HG03565 (cell line): Measurements from ENCODE around the gene CWC27.
"Not testable (repeated sequence)": the region's sequence is repeated elsewhere in the genome, so short reads cannot be mapped to it uniquely, and the experiment has no call there.

ENCODE experiments used
- ATAC-seq: cut with Tn5 transposase; IDR thresholded peaks from one replicate; pipeline ENCODE4 v1.9.1; 2021; ENCODE audit warnings: mild to moderate bottlenecking, moderate library complexity; ENCODE audit not compliant: unreplicated experiment

CWC27 gene

DNA sequence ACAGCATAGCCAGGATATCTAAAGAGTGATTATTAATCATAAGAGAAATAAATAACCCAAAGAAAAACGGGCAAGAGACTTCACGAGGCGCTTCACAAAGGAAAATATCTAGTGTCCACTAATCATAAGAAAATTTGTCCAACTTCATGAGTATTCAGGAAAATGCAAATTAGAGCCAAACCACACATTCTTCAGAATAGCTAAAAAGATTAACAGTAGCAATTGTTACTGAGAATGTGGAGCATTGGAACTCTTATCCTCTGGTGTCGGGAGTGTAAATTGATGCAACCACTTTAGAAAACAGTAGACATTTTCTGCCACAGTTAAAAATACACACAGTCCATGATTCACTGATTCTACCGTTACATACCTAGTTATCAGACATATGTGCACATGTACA, 145.7 kb downstream of the CWC27 start:
- no peak for ATAC-seq

DNA sequence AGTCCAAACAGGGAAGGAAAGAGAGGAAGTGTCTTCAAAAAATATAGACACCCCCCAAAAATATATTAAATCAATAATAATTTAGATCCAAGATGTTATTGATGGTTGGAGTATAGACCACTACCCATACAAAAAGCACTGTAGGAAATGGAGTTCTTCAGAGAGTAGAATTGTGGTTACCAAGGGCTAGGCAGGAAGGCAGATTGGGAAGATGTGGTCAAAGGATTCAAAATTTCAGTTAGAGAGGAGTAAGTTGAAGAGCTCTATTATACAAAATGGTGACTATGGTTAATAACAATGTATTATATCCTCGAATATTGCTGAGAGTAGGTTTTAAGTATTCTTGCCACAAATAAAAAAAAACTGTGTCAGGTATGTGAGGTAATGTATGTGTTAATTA, 149.4 kb downstream of the CWC27 start:
- ATAC-seq, result no peak

DNA sequence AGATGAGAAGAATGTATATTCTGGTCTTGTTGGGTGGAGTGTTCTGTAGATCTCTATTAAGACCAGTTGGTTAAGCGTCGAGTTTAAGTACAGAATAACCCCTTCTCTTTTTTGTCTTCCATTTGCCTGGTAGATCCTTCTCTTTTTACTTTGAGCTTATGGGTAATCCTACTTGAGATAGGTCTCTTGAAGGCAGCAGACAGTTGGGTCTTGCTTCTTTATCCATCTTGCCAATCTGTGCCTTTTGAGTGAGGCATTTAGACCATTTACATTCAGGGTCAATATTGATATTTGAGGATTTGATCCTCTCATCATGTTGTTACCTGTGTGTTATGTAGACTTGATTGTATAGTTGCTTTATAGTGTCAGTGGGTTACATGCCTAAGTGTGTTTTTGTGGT, 152.7 kb downstream of the CWC27 start:
- ATAC-seq, result no peak

DNA sequence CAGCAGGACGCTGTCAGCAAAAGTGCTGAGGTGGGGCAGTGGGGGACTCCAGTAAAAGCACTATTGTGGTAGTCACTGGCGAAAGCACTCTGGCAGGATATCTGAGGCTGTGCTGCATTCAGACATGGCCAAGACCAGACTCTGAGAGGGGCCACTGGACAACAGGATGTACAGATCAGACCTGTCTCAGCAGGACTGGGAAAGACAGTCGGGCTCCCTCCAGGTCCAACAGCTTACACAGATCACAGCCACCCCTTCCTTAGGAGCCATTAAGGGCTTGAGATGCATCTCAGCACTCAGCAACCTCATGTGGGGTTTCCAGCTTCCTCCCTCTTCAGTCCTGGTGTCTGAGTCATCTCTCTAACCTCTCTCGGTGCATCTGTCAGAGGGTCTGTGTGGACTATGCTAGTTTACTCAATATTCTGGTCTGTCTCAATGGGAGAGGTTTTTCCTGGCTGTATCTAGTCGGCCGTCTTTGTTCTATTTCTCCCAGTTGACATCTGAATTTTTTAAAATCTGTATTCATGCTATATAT, 154.5 kb downstream of the CWC27 start:
- ATAC-seq, result no peak

- no peak for ATAC-seq
These were observed 156.4 kb downstream of the CWC27 start for GRCh38 chr5:64925123-64925522.

GRCh38 chr5:64929833-64930232, 161.1 kb downstream of the CWC27 start:
- ATAC-seq, result no peak

- ATAC-seq, result no peak
These were observed 162.1 kb downstream of the CWC27 start for GRCh38 chr5:64930672-64931318.

DNA sequence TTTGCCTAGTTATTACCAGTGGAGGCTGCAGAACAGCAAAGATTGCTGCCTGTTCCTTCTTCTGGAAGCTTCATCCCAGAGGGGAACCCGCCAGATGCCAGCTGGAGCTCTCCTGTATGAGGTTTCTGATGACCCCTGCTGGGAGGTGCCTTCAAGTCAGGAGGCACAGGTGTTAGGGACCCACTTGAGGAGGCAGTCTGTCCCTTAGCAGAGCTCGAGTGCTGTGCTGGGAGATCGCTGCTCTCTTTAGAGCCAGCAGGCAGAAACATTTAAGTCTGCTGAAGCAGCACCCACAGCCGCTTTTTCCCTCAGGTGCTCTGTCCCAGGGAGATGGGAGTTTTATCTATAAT, 170.7 kb downstream of the CWC27 start:
- not testable (repeated sequence) for ATAC-seq

DNA sequence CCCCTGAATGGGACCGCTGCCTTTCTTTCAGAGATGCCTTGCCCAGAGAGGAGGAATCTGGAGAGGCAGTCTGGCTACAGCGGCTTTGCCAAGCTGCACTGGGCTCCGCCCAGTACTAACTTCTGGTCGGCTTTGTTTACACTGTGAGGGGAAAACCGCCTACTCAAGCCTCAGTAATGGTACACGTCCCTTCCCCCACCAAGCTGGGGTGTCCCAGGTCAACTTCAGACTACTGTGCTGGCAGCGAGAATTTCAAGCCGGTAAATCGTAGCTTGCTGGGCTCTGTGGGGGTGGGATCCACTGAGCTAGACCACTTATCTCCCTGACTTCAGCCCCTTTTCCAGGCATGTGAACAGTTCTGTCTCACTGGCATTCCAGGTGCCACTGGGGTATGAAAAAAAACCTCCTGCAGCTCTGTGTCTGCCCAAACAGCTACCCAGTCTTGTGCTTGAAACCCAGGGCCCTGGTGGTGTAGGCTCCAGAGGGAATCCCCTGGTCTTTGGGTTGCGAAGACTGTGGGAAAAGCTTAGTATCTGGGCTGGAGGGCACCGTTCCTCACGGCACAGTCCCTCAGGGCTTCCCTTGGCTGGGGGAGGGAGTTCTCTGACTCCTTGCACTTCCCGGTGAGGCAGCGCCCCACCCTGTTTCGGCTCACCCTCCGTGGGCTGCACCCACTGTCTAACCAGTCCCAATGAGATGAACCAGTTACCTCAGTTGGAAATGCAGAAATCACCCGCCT, 171.2 kb downstream of the CWC27 start:
- ATAC-seq, result no peak

- no peak for ATAC-seq
These were observed 173.7 kb downstream of the CWC27 start for GRCh38 chr5:64942460-64942859.

DNA sequence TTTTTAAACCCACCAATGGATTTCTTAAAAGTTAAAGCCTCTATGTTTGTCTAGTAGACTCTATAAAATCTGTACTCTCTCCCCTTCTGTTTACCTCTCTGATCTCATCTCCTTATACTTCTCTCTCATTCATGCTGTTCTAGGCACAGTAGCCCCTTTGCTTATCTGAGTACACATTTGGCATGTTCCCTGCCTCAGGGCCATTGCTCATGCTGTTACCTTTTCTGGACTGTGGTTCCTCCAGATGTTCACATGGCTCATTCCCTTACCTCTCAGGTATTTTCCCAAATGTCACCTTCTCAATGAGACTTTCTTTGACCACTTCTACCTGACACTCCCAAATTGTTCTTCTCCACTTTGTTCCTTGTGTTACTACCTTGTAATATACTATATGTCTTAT, 176.1 kb downstream of the CWC27 start:
- no peak for ATAC-seq

DNA sequence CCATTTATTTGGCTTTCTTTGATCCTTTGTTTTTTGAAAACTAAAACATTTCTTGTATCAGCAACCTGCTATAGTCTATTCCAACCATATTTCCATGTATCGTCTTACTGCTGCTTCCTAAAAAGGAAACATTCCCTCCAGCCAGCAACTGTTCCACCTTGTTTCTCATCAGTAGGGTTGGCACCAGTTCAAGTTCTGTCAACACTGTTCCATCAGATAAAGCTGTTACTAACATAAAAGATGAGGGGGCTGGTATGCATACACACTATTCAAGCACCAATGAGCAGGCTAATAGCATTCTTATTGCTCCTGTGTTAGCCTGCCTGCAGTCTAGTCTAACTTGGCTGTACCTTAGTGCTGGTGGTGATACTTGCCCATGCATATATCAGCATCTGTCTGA, 178.3 kb downstream of the CWC27 start:
- no peak for ATAC-seq

GRCh38 chr5:64947801-64948200, 179.1 kb downstream of the CWC27 start:
- ATAC-seq, result no peak

- no peak for ATAC-seq
These were observed 180.6 kb downstream of the CWC27 start for GRCh38 chr5:64949331-64949730.

DNA sequence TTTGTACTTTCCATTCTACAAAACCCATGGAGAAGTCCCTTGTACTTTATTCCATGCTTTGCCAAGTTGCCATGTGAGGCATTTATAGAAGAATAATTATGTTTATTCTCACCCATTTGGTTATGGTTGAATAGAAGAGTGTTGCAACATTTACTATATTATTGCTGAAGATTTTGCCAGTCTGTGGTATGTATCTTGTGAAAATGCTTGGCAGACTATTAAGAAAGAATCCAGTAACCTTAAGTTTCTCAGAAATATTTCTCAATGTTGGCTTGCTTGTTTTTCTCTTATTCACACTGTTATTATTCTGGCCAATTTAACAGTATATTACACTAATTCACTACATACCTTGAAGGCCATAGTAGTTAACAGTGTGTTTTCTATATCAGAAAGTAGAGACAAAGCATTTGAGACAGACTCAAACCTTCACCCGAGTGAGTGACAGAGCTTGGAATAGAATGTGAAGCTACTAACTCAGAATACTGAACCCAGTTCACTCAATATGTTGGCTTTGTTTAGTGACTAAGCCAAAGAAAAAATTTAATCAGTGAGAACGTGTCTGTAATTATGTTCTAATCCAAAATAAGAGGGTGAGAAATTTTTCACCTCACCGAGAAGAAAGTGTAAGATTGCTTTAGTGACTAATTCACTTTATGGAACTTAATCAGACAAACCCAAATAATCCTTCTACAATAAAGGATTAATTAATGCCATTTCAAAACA, 184.4 kb downstream of the CWC27 start:
- ATAC-seq, result no peak

GRCh38 chr5:64954518-64954917, 185.8 kb downstream of the CWC27 start:
- no peak for ATAC-seq

- no peak for ATAC-seq
These were observed 190.1 kb downstream of the CWC27 start for GRCh38 chr5:64958757-64959391.

- ATAC-seq, result no peak
These were observed 194.5 kb downstream of the CWC27 start for GRCh38 chr5:64963278-64963677.

GRCh38 chr5:64968591-64969110, 199.9 kb downstream of the CWC27 start:
- ATAC-seq, result no peak

- ATAC-seq, result no peak
These were observed 200.8 kb downstream of the CWC27 start for GRCh38 chr5:64969578-64969977.

DNA sequence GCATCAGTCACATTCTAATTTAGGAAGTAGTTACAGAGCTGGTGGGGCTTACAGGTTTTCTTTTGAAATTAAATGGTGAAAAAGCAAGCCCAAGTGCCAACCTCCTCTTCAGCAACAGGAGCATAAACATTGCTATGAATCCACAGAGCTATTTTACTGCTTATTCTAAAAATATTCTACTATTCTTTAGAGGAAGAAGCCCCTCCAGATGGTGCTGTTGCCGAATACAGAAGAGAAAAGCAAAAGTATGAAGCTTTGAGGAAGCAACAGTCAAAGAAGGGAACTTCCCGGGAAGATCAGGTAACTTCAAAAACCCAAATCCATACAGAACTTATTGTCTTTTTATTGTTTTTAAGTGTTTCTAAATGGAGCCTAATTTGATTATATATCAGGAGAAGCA, 202.8 kb downstream of the CWC27 start:
- no peak for ATAC-seq
